Liver (tissue), 9 donors: ENCODE measurements around the gene FAM209A. TPM values are rescaled to one million over a fixed set of nuclear protein-coding genes. Genes with fewer than 3 reads are reported as not detected.

Source experiments
- DNase-seq: peaks from one replicate; pipeline ENCODE4 v3.0.0-alpha.2; 2017; ENCODE audit warnings: low spot score
- H3K27ac ChIP-seq, 2 donors: one replicate each; pipeline ENCODE4 v1.7.0; 2013; ENCODE audit warnings: inconsistent platforms in 2 of 2, low read length in 2 of 2, control low read depth in 1 of 2, low read depth in 1 of 2, mild to moderate bottlenecking in 1 of 2
- H3K27me3 ChIP-seq, 4 donors: one replicate each; pipeline versions ENCODE4 v1.6.1 to v1.7.0; 2013; ENCODE audit warnings: low read length in 3 of 4, inconsistent platforms in 1 of 4, mild to moderate bottlenecking in 1 of 4, moderate library complexity in 1 of 4; ENCODE audit not compliant: control insufficient read depth in 4 of 4, insufficient read depth in 4 of 4
- H3K36me3 ChIP-seq, 4 donors: one replicate each; pipeline versions ENCODE4 v1.6.1 to v1.7.0; 2013; ENCODE audit warnings: low read length in 3 of 4, mild to moderate bottlenecking in 3 of 4, low read depth in 1 of 4, moderate library complexity in 1 of 4; ENCODE audit not compliant: control insufficient read depth in 4 of 4, insufficient read depth in 3 of 4
- H3K4me1 ChIP-seq, 4 donors: one replicate each; pipeline versions ENCODE4 v1.6.1 to v1.7.0; 2013; ENCODE audit warnings: low read length in 3 of 4, mild to moderate bottlenecking in 3 of 4, moderate library complexity in 1 of 4; ENCODE audit not compliant: control insufficient read depth in 4 of 4, insufficient read depth in 4 of 4
- H3K4me3 ChIP-seq, 3 donors: one replicate each; pipeline versions ENCODE4 v1.6.1 to v1.7.0; 2013; ENCODE audit warnings: low read length in 3 of 3, control low read depth in 1 of 3, low read depth in 1 of 3, mild to moderate bottlenecking in 1 of 3
- H3K9ac ChIP-seq, 2 donors: one replicate each; pipeline ENCODE4 v1.7.0; 2013; ENCODE audit warnings: low read length in 2 of 2, mild to moderate bottlenecking in 2 of 2, moderate library complexity in 2 of 2, control low read depth in 1 of 2, low read depth in 1 of 2
- H3K9me3 ChIP-seq, 4 donors: one replicate each; pipeline versions ENCODE4 v1.6.1 to v1.7.0; 2013; ENCODE audit warnings: low read length in 3 of 4; ENCODE audit not compliant: control insufficient read depth in 4 of 4
- EGR1 ChIP-seq, 2 donors: IDR thresholded peaks; 2 replicates each; pipeline ENCODE4 v1.6.1; 2016 to 2018; ENCODE audit warnings: antibody characterized with exemption in 2 of 2, low read depth in 2 of 2
- FOXA1 ChIP-seq: IDR thresholded peaks from 2 replicates; pipeline ENCODE4 v1.6.1; 2016; ENCODE audit warnings: antibody characterized with exemption
- FOXA2 ChIP-seq: IDR thresholded peaks from 2 replicates; pipeline ENCODE4 v1.6.1; 2016; ENCODE audit warnings: antibody characterized with exemption
- GABPA ChIP-seq, 2 donors: IDR thresholded peaks in 1 of 2; conservative IDR thresholded peaks in 1 of 2; 2 replicates each; pipeline ENCODE4 v1.6.1; 2016; ENCODE audit warnings: antibody characterized with exemption in 2 of 2, mild to moderate bottlenecking in 1 of 2, moderate library complexity in 1 of 2
- HNF4A ChIP-seq, 2 donors: conservative IDR thresholded peaks; 2 replicates each; pipeline ENCODE4 v1.6.1; 2016; ENCODE audit warnings: antibody characterized with exemption in 2 of 2, mild to moderate bottlenecking in 2 of 2
- HNF4G ChIP-seq: IDR thresholded peaks from 2 replicates; pipeline ENCODE4 v1.6.1; 2016; ENCODE audit warnings: antibody characterized with exemption
- JUND ChIP-seq, 2 donors: IDR thresholded peaks; 2 replicates each; pipeline ENCODE4 v1.6.1; 2016; ENCODE audit warnings: antibody characterized with exemption in 2 of 2
- MAX ChIP-seq: IDR thresholded peaks from 2 replicates; pipeline ENCODE4 v1.6.1; 2016; ENCODE audit warnings: antibody characterized with exemption
- NR2F2 ChIP-seq: IDR thresholded peaks from 2 replicates; pipeline ENCODE4 v1.6.1; 2016; ENCODE audit warnings: antibody characterized with exemption
- RAD21 ChIP-seq, 2 donors: IDR thresholded peaks; 2 replicates each; pipeline ENCODE4 v1.6.1; 2016; ENCODE audit warnings: antibody characterized with exemption in 2 of 2, mild to moderate bottlenecking in 2 of 2
- REST ChIP-seq: IDR thresholded peaks from 2 replicates; pipeline ENCODE4 v1.6.1; 2016; ENCODE audit warnings: antibody characterized with exemption, mild to moderate bottlenecking
- RXRA ChIP-seq, 2 donors: IDR thresholded peaks; 2 replicates each; pipeline ENCODE4 v1.6.1; 2017 to 2018; ENCODE audit warnings: antibody characterized with exemption in 2 of 2, mild to moderate bottlenecking in 1 of 2
- SP1 ChIP-seq: IDR thresholded peaks from 2 replicates; pipeline ENCODE4 v1.6.1; 2018; ENCODE audit warnings: antibody characterized with exemption, mild to moderate bottlenecking
- TAF1 ChIP-seq: conservative IDR thresholded peaks from 2 replicates; pipeline ENCODE4 v1.6.1; 2016; ENCODE audit warnings: antibody characterized with exemption, mild to moderate bottlenecking
- YY1 ChIP-seq: IDR thresholded peaks from 2 replicates; pipeline ENCODE4 v1.6.1; 2016; ENCODE audit warnings: antibody characterized with exemption, mild to moderate bottlenecking
- WGBS: extraction: QIAGEN DNeasy Blood & Tissue Kit; methylation state at CpG from one replicate; pipeline ENCODE4 v1.1.7; 2013; 5-methylcytosine and 5-hydroxymethylcytosine counted together
- polyA plus RNA-seq, 2 donors: library from polyadenylated mRNA; stranded (reverse) in 1 of 2; unstranded in 1 of 2; fragments of 200-250 nt in 1 of 2; fragments of >200 nt in 1 of 2; fragmentation: Nextera tagmentation in 1 of 2; extraction: Ambion mirVana in 1 of 2; gene quantifications; one replicate each; pipeline versions ENCODE4 v1.2.1 to v1.2.3, GENCODE V29; 2013 to 2015
- total RNA-seq, 2 donors: library from RNA; depleted of rRNA; stranded (reverse); fragments of >200 nt; gene quantifications; one replicate each; pipeline ENCODE4 v1.2.3, GENCODE V29; 2014
- TF ChIP-seq, protein P1 (sequence below): IDR thresholded peaks from 2 replicates; pipeline ENCODE4 v1.6.1; 2016; ENCODE audit warnings: antibody characterized with exemption
- TF ChIP-seq, protein P2 (sequence below): IDR thresholded peaks from 2 replicates; pipeline ENCODE4 v1.6.1; 2016; ENCODE audit warnings: antibody characterized with exemption
- TF ChIP-seq, protein P3 (sequence below): fragments of 150-350 bp; IDR thresholded peaks from 2 replicates; pipeline ENCODE4 v1.5.1; 2017; ENCODE audit warnings: improper control_type of control experiment, low read depth, low read length; ENCODE audit not compliant: missing input control
- donor health status: healthy.
- donor health status: healthy.
- donor health status: healthy.
- donor health status: healthy.
- donor health status: healthy.

The FAM209A gene
- total and polyA plus RNA-seq, 4 donors, result not detected

DNA sequence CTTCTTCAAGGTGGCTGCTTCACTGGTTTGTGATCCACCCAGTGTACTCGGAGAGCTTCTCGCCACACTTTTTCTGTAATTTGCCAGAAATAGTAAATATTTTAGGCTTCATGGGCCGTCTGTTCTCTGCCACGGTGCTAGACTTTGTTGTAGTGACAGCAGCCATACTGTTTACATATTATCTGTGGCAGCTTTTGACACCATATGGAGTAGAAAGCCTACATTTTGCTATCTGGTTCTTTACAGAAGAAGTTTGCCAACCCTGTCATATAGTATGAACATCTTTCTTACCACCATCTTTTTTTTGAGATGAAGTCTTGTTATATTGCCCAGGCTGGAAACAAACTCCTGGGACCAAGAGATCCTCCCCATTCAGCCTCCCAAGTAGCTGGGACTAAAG is 41.0 kb downstream of the FAM209A start:
- H3K27me3 ChIP-seq, result no peaks in the 10 kb centered on the region
- no peak for DNase-seq
- no peaks in the 10 kb centered on the region for H3K36me3 ChIP-seq
- no peak overlapping the region for H3K4me3 ChIP-seq
- no peaks in the 10 kb centered on the region for H3K9me3 ChIP-seq
- no peaks in the 10 kb centered on the region for H3K4me1 ChIP-seq
- H3K27ac ChIP-seq, result no peak overlapping the region
- no peak overlapping the region for H3K9ac ChIP-seq
- WGBS, result 80% methylated on average over 4 of the region's 4 CpGs
- no peak for TF ChIP-seq NR2F2
- TF ChIP-seq, protein P1, sequence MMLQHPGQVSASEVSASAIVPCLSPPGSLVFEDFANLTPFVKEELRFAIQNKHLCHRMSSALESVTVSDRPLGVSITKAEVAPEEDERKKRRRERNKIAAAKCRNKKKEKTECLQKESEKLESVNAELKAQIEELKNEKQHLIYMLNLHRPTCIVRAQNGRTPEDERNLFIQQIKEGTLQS, result no peak
- TF ChIP-seq REST, result no peak
- no peak for TF ChIP-seq RXRA (IDR thresholded peaks at IDR 0.05)
- no peak for TF ChIP-seq TAF1
- no peak for TF ChIP-seq HNF4G
- TF ChIP-seq YY1, result no peak
- no peak for TF ChIP-seq EGR1 (IDR thresholded peaks at IDR 0.05; ENCODE audit: low read depth in 2 of 2)
- TF ChIP-seq JUND (IDR thresholded peaks at IDR 0.05), result no peak
- no peak for TF ChIP-seq SP1
- no peak for TF ChIP-seq HNF4A (conservative IDR thresholded peaks at IDR 0.05)
- TF ChIP-seq FOXA1, result no peak
- no peak for TF ChIP-seq FOXA2
- TF ChIP-seq, protein P2, sequence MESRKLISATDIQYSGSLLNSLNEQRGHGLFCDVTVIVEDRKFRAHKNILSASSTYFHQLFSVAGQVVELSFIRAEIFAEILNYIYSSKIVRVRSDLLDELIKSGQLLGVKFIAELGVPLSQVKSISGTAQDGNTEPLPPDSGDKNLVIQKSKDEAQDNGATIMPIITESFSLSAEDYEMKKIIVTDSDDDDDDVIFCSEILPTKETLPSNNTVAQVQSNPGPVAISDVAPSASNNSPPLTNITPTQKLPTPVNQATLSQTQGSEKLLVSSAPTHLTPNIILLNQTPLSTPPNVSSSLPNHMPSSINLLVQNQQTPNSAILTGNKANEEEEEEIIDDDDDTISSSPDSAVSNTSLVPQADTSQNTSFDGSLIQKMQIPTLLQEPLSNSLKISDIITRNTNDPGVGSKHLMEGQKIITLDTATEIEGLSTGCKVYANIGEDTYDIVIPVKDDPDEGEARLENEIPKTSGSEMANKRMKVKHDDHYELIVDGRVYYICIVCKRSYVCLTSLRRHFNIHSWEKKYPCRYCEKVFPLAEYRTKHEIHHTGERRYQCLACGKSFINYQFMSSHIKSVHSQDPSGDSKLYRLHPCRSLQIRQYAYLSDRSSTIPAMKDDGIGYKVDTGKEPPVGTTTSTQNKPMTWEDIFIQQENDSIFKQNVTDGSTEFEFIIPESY, result no peak
- no peak for TF ChIP-seq GABPA (IDR thresholded peaks at IDR 0.05 in 1 of 2, conservative IDR thresholded peaks at IDR 0.05 in 1 of 2)
- TF ChIP-seq MAX, result no peak
- TF ChIP-seq, protein P3, sequence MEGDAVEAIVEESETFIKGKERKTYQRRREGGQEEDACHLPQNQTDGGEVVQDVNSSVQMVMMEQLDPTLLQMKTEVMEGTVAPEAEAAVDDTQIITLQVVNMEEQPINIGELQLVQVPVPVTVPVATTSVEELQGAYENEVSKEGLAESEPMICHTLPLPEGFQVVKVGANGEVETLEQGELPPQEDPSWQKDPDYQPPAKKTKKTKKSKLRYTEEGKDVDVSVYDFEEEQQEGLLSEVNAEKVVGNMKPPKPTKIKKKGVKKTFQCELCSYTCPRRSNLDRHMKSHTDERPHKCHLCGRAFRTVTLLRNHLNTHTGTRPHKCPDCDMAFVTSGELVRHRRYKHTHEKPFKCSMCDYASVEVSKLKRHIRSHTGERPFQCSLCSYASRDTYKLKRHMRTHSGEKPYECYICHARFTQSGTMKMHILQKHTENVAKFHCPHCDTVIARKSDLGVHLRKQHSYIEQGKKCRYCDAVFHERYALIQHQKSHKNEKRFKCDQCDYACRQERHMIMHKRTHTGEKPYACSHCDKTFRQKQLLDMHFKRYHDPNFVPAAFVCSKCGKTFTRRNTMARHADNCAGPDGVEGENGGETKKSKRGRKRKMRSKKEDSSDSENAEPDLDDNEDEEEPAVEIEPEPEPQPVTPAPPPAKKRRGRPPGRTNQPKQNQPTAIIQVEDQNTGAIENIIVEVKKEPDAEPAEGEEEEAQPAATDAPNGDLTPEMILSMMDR, result no peak
- no peak for TF ChIP-seq RAD21 (IDR thresholded peaks at IDR 0.05)
